Measurements from ENCODE around the gene HMGB4. TPM values are rescaled to one million over a fixed set of nuclear protein-coding genes. Genes with fewer than 3 reads are reported as not detected.

Gene HMGB4
- polyA plus RNA-seq, 1 donor from 2014 or later, result not detected

DNA sequence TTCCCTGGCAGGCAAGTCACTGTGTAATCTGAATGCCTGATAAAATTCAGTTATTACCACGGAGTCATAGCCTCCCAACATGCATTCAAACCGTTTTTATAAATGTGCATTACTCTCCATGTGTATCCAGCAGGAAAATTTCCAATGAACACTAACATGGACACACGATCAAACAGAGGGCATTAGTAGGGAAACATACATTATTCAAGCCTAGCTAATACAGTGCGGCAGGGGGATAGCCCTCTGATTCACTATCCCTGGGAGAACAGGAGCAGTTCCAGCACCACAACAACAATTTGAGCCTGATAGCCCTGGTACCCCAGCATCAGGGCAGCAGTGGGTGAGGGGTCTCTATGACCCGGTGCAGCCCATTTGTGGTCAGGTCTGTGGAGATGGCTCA is 35.8 kb upstream of the HMGB4 start:
- Mint-ChIP-seq H3K9me3 (peaks cover 0 to 3% (median 2%) of the 10 kb centered on the region in 3 donors), H3K27me3 (peaks cover 6% of the 10 kb centered on the region), H3K27ac (no peak overlapping the region), H3K4me3 (no peak overlapping the region), H3K36me3 (no peaks in the 10 kb centered on the region), H3K4me1 (no peaks in the 10 kb centered on the region)

DNA sequence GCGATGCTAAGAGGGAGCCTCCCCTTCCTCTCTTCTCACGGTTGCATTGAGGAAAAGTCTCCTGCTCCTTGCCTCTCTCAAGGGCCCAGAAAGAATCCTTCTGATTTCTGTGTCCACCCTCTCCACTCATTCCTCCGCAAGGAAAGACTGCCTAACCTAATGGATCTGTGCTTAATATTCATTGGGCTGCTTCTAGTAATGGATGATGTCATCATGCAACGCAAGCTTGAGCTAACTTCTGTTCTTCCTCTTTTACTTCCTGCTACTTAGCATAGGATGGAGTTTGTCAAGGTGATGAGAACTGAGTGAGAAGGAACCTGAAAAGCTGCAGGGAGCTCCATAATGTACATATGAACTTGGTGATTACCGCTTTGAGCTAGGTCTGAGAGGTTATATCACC is 35.2 kb upstream of the HMGB4 start:
- Mint-ChIP-seq H3K27me3 (peaks cover 6% of the 10 kb centered on the region), H3K27ac (no peak overlapping the region), H3K4me3 (no peak overlapping the region), H3K4me1 (no peaks in the 10 kb centered on the region), H3K36me3 (no peaks in the 10 kb centered on the region), H3K9me3 (peaks cover 0 to 3% (median 2%) of the 10 kb centered on the region in 3 donors)

DNA sequence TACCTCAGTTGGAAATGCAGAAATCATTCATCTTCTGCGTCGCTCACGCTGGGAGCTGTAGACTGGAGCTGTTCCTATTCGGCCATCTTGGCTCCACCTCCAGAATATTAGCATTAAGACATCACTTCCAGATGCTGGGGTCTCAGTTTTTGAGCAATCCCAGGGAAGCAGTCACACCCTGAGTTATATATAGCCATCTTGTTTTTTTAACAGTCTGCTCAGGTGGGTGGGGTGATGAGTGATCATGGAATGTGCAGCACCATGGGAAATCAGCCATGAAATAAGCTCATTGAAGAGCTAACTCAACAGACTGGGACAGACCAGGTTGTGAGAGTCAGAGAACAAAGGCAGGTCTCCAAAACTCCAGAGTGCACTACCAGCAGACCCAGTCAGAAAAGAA is 27.0 kb upstream of the HMGB4 start:
- Mint-ChIP-seq H3K4me3 (no peak overlapping the region), H3K27me3 (no peaks in the 10 kb centered on the region), H3K27ac (no peak overlapping the region), H3K4me1 (no peaks in the 10 kb centered on the region), H3K36me3 (no peaks in the 10 kb centered on the region), H3K9me3 (no peaks in the 10 kb centered on the region)

- no peaks in the 10 kb centered on the region for H3K27me3 Mint-ChIP-seq
- H3K27ac Mint-ChIP-seq, result no peak overlapping the region
- no peaks in the 10 kb centered on the region for H3K4me1 Mint-ChIP-seq
- H3K36me3 Mint-ChIP-seq, result no peaks in the 10 kb centered on the region
- no peak overlapping the region for H3K4me3 Mint-ChIP-seq
- no peaks in the 10 kb centered on the region for H3K9me3 Mint-ChIP-seq
Observed at GRCh38 chr1:33837635-33838034, 26.2 kb upstream of the HMGB4 start.

DNA sequence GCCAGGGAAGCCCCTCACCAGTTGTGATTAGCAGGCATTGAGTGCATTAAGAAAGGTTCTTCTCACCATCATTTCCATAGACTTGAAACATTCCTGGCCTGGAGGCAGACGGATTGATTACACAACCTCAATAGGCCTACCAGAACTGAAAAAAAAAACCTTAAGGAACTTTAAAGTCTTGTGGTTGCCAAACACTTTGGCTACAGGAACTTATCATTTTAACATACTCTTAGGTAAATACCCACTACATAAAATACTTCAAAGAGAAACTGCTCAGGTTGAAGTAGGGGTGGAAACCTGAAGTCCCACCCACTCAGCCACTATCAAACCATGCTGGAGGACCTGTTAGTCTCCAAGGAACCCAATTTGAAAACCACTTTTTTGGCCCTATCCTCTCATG is 22.4 kb upstream of the HMGB4 start:
- no peaks in the 10 kb centered on the region for H3K36me3 Mint-ChIP-seq
- H3K9me3 Mint-ChIP-seq, result no peaks in the 10 kb centered on the region
- H3K4me1 Mint-ChIP-seq, result no peaks in the 10 kb centered on the region
- H3K27ac Mint-ChIP-seq, result no peak overlapping the region
- H3K27me3 Mint-ChIP-seq, result peaks cover 3% of the 10 kb centered on the region
- H3K4me3 Mint-ChIP-seq, result no peak overlapping the region

- Mint-ChIP-seq H3K27me3 (peaks cover 3% of the 10 kb centered on the region), H3K9me3 (no peaks in the 10 kb centered on the region), H3K27ac (no peak overlapping the region), H3K36me3 (no peaks in the 10 kb centered on the region), H3K4me3 (no peak overlapping the region), H3K4me1 (no peaks in the 10 kb centered on the region)
Observed at GRCh38 chr1:33842348-33842747, 21.5 kb upstream of the HMGB4 start.

- H3K9me3 Mint-ChIP-seq, result no peaks in the 10 kb centered on the region
- H3K27ac Mint-ChIP-seq, result no peak overlapping the region
- peaks cover 3% of the 10 kb centered on the region for H3K27me3 Mint-ChIP-seq
- no peak overlapping the region for H3K4me3 Mint-ChIP-seq
- H3K36me3 Mint-ChIP-seq, result no peaks in the 10 kb centered on the region
- no peaks in the 10 kb centered on the region for H3K4me1 Mint-ChIP-seq
Observed at GRCh38 chr1:33844166-33844565, 19.7 kb upstream of the HMGB4 start.

- Mint-ChIP-seq H3K4me3 (no peak overlapping the region), H3K27ac (no peak overlapping the region), H3K9me3 (no peaks in the 10 kb centered on the region), H3K36me3 (no peaks in the 10 kb centered on the region), H3K4me1 (no peaks in the 10 kb centered on the region), H3K27me3 (peaks cover 3% of the 10 kb centered on the region)
Observed at GRCh38 chr1:33846861-33847260, 17.0 kb upstream of the HMGB4 start.

GRCh38 chr1:33848205-33848937 is 15.5 kb upstream of the HMGB4 start:
- peaks cover 0 to 2% (median 0%) of the 10 kb centered on the region in 3 donors for H3K9me3 Mint-ChIP-seq
- peaks cover 3% of the 10 kb centered on the region for H3K27me3 Mint-ChIP-seq
- H3K4me3 Mint-ChIP-seq, result no peak overlapping the region
- no peaks in the 10 kb centered on the region for H3K4me1 Mint-ChIP-seq
- H3K36me3 Mint-ChIP-seq, result no peaks in the 10 kb centered on the region
- H3K27ac Mint-ChIP-seq, result peak overlapping the region in 1 of 3 donors; percentile 21

GRCh38 chr1:33849211-33849610 is 14.7 kb upstream of the HMGB4 start:
- Mint-ChIP-seq H3K36me3 (no peaks in the 10 kb centered on the region), H3K4me3 (no peak overlapping the region), H3K27ac (peak overlapping the region in 1 of 3 donors; percentile 21), H3K4me1 (no peaks in the 10 kb centered on the region), H3K9me3 (peaks cover 0 to 2% (median 0%) of the 10 kb centered on the region in 3 donors), H3K27me3 (peaks cover 3% of the 10 kb centered on the region)

GRCh38 chr1:33850481-33850880 is 13.4 kb upstream of the HMGB4 start:
- H3K27ac Mint-ChIP-seq, result no peak overlapping the region
- no peaks in the 10 kb centered on the region for H3K4me1 Mint-ChIP-seq
- peaks cover 0 to 4% (median 0%) of the 10 kb centered on the region in 3 donors for H3K9me3 Mint-ChIP-seq
- H3K36me3 Mint-ChIP-seq, result no peaks in the 10 kb centered on the region
- H3K4me3 Mint-ChIP-seq, result no peak overlapping the region
- peaks cover 4% of the 10 kb centered on the region for H3K27me3 Mint-ChIP-seq

- Mint-ChIP-seq H3K36me3 (no peaks in the 10 kb centered on the region), H3K27me3 (peaks cover 2% of the 10 kb centered on the region), H3K4me1 (no peaks in the 10 kb centered on the region), H3K27ac (no peak overlapping the region), H3K9me3 (peaks cover 0 to 6% (median 0%) of the 10 kb centered on the region in 3 donors), H3K4me3 (no peak overlapping the region)
Observed at GRCh38 chr1:33852711-33853110, 11.2 kb upstream of the HMGB4 start.

- H3K4me3 Mint-ChIP-seq, result no peak overlapping the region
- no peak overlapping the region for H3K27ac Mint-ChIP-seq
- H3K9me3 Mint-ChIP-seq, result peaks cover 0 to 6% (median 0%) of the 10 kb centered on the region in 3 donors
- H3K4me1 Mint-ChIP-seq, result no peaks in the 10 kb centered on the region
- no peaks in the 10 kb centered on the region for H3K36me3 Mint-ChIP-seq
- H3K27me3 Mint-ChIP-seq, result peaks cover 2% of the 10 kb centered on the region
Observed at GRCh38 chr1:33853431-33853830, 10.4 kb upstream of the HMGB4 start.

- Mint-ChIP-seq H3K4me1 (no peaks in the 10 kb centered on the region), H3K36me3 (no peaks in the 10 kb centered on the region), H3K27me3 (peaks cover 2% of the 10 kb centered on the region), H3K27ac (no peak overlapping the region), H3K9me3 (peaks cover 0 to 6% (median 0%) of the 10 kb centered on the region in 3 donors), H3K4me3 (no peak overlapping the region)
Observed at GRCh38 chr1:33854091-33854490, 9.8 kb upstream of the HMGB4 start.

GRCh38 chr1:33860671-33861070 is 3.2 kb upstream of the HMGB4 start:
- Mint-ChIP-seq H3K27ac (no peak overlapping the region), H3K4me3 (no peak overlapping the region), H3K36me3 (no peaks in the 10 kb centered on the region), H3K9me3 (peaks cover 0 to under 1% (median 0%) of the 10 kb centered on the region in 3 donors), H3K27me3 (peaks cover 1% of the 10 kb centered on the region), H3K4me1 (no peaks in the 10 kb centered on the region)

Data from IgD-negative memory B cell (primary cell).